Choroid plexus epithelial cell (primary cell): ENCODE measurements around the gene CAMK1G.

Experiments used
- DNase-seq: peaks from one replicate; pipeline ENCODE4 v3.0.0-alpha.2; 2010; ENCODE audit warnings: low read depth
- H3K4me3 ChIP-seq: 2 replicates; pipeline ENCODE4 v1.5.1; 2011; ENCODE audit warnings: low read depth, mild to moderate bottlenecking, control low read depth, low read length, moderate library complexity
- CTCF ChIP-seq: conservative IDR thresholded peaks from 2 replicates; pipeline ENCODE4 v1.5.1; 2011; ENCODE audit warnings: low read depth, mild to moderate bottlenecking, control low read depth, inconsistent platforms, low read length, moderate library complexity

The CAMK1G gene

GRCh38 chr1:209583408-209583807, at the start of gene CAMK1G:
Gene CAMK1G, plus strand, starts transcription at chr1:209583714. Its CDS starts 11,270 bp downstream, at chr1:209594984.
- TF ChIP-seq CTCF = no peak
- DNase-seq = peak; percentile 82
- H3K4me3 ChIP-seq = peak within 1 kb of the TSS; percentile 38

- H3K4me3 ChIP-seq = no peak overlapping the region
- no peak for TF ChIP-seq CTCF
- DNase-seq = no peak
These were observed 48.8 kb upstream of the CAMK1G start for GRCh38 chr1:209534496-209535250.

GRCh38 chr1:209536843-209537242, 46.7 kb upstream of the CAMK1G start:
- DNase-seq = no peak
- TF ChIP-seq CTCF = no peak
- H3K4me3 ChIP-seq = no peak overlapping the region

- DNase-seq = no peak
- no peak overlapping the region for H3K4me3 ChIP-seq
- no peak for TF ChIP-seq CTCF
These were observed 46.0 kb upstream of the CAMK1G start for GRCh38 chr1:209537336-209538114.

GRCh38 chr1:209539576-209539975, 43.9 kb upstream of the CAMK1G start:
- DNase-seq = no peak
- TF ChIP-seq CTCF = no peak

GRCh38 chr1:209542585-209542984, 40.9 kb upstream of the CAMK1G start:
- no peak for TF ChIP-seq CTCF
- no peak overlapping the region for H3K4me3 ChIP-seq
- no peak for DNase-seq

More at GRCh38 chr1:209539576-209539975, 43.9 kb upstream of the CAMK1G start:
- no peak overlapping the region for H3K4me3 ChIP-seq
